ENCODE data around the gene NGEF. TPM values are rescaled to one million over a fixed set of nuclear protein-coding genes. Genes with fewer than 3 reads are reported as not detected.

NGEF gene
- total and polyA plus RNA-seq, 9 of the 15 experiments (the other 6 are each of a cell fraction or from before 2014, with no cell fraction given) = 0.07 to 0.17 (median 0.09) TPM; not detected in 6

DNA sequence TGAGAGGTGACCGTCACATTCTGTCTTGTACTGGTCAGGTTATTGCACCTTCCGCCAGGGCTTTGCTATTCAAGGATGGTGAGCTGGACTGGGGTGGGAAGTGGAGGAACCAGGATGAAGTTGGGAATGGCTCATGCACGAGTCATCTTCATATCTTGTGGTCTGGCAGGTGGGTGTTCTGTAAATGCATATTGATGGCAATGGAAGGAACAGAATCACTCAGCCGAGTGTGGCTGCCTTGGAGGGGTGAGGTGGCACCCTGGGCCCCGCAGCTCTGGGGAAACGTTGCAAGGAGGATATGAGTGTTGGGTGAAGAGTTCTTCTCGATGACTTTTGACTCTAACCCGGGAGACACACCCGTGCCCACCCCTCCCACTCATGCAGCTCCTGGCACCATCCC is 20.6 kb upstream of the NGEF start (continued):
- TF ChIP-seq, protein P1, sequence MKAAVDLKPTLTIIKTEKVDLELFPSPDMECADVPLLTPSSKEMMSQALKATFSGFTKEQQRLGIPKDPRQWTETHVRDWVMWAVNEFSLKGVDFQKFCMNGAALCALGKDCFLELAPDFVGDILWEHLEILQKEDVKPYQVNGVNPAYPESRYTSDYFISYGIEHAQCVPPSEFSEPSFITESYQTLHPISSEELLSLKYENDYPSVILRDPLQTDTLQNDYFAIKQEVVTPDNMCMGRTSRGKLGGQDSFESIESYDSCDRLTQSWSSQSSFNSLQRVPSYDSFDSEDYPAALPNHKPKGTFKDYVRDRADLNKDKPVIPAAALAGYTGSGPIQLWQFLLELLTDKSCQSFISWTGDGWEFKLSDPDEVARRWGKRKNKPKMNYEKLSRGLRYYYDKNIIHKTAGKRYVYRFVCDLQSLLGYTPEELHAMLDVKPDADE (conservative IDR thresholded peaks at IDR 0.05; ENCODE audit: control insufficient read depth, low read depth, low read length) = no peak
- TF ChIP-seq ZNF174 (CRISPR knock-in tag; IDR thresholded peaks at IDR 0.05) (no peak), POLR3G (IDR thresholded peaks at IDR 0.05; ENCODE audit: extremely low read depth, insufficient read length, insufficient replicate concordance) (no peak), ZNF282 (CRISPR knock-in tag; IDR thresholded peaks at IDR 0.05) (no peak), TCFL5 (CRISPR knock-in tag; conservative IDR thresholded peaks at IDR 0.05) (no peak)

DNA sequence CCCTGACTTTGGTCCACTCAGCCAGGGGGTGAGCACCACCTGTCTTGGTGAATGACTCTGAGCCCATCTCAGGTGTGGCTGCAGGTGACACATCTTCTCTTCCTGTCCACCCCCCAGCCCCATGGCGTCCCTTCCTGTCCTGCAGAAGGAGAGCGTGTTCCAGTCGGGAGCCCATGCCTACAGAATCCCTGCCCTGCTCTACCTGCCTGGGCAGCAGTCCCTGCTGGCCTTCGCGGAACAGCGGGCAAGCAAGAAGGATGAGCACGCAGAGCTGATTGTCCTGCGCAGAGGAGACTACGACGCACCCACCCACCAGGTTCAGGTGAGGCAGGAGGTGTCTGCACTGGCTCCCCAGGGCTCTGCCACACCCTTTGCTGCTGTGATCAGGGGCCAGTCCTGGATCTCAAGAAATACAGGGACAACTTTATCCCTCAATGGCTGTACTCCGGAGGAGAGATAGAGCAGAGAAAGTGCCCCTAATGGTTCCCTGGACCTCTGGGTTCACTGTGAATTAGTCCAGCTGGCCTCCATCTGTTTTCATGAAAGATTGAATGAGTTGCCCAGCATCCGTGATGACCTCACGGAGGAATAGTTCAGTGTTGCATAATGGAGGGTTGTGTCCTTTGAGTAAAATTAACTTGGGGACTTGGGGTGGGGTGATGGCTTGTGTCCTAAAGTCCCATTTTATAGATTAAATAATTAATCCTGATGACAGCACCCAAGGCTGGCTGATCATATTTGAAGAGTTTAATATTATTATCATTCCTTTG is 19.7 kb upstream of the NGEF start, which contains the start of gene NEU2:
Gene NEU2, plus strand, starts transcription at position 122 of the 770 bp plus-strand sequence. Its CDS starts 0 bp downstream, at position 122.
- no peaks in the 10 kb centered on the region for H4K20me1 ChIP-seq (replicated peaks; ENCODE audit: control insufficient read depth, insufficient read depth, low read length)
- H3K4me2 ChIP-seq (ENCODE audit: insufficient read depth, low read length) = no peak within 1 kb of the TSS
- CTCF ChIA-PET (ENCODE audit: low intra/inter-chr PET ratio) = no interaction called here
- H2AFZ ChIP-seq (ENCODE audit: low read depth, low read length) = no peak within 1 kb of the TSS
- no peaks in the 10 kb centered on the region for H3K36me3 ChIP-seq (ENCODE audit: control insufficient read depth, insufficient read depth, low read length)
- intact Hi-C loops (cut with micrococcal nuclease) = no loop called here
- FAIRE-seq = no peak
- no peak for DNase-seq (ENCODE audit: extremely low read depth in 1 of 4, low spot score in 3 of 4)
- TF ChIP-seq, protein P2, sequence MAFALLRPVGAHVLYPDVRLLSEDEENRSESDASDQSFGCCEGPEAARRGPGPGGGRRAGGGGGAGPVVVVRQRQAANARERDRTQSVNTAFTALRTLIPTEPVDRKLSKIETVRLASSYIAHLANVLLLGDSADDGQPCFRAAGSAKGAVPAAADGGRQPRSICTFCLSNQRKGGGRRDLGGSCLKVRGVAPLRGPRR (CRISPR knock-in tag; IDR thresholded peaks at IDR 0.05) = no peak
- TF ChIP-seq SUPT5H (IDR thresholded peaks at IDR 0.05) (no peak), NFRKB (IDR thresholded peaks at IDR 0.05; ENCODE audit: low read depth) (no peak), SMARCA4 (IDR thresholded peaks at IDR 0.05) (no peak), E2F3 (CRISPR knock-in tag; IDR thresholded peaks at IDR 0.05) (no peak), NR1H2 (CRISPR knock-in tag; IDR thresholded peaks at IDR 0.05) (no peak), TRIM24 (IDR thresholded peaks at IDR 0.05) (no peak), HDAC3 (IDR thresholded peaks at IDR 0.05; ENCODE audit: borderline replicate concordance, partially characterized antibody) (no peak), ZNF134 (CRISPR knock-in tag; conservative IDR thresholded peaks at IDR 0.05) (no peak), CREB1 (IDR thresholded peaks at IDR 0.05) (no peak), CREB1 (CRISPR knock-in tag; IDR thresholded peaks at IDR 0.05) (no peak), ZC3H11A (IDR thresholded peaks at IDR 0.05; ENCODE audit: low read depth, low read length) (no peak), ZFP30 (CRISPR knock-in tag; IDR thresholded peaks at IDR 0.05; ENCODE audit: borderline replicate concordance) (no peak), IFI16 (CRISPR knock-in tag; IDR thresholded peaks at IDR 0.05) (no peak)
- TF ChIP-seq, protein P3, sequence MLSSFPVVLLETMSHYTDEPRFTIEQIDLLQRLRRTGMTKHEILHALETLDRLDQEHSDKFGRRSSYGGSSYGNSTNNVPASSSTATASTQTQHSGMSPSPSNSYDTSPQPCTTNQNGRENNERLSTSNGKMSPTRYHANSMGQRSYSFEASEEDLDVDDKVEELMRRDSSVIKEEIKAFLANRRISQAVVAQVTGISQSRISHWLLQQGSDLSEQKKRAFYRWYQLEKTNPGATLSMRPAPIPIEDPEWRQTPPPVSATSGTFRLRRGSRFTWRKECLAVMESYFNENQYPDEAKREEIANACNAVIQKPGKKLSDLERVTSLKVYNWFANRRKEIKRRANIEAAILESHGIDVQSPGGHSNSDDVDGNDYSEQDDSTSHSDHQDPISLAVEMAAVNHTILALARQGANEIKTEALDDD (IDR thresholded peaks at IDR 0.05) = no peak
- no peak for ATAC-seq
- in situ Hi-C loops (cut with MboI) = no loop called here
- no peak within 1 kb of the TSS for H3K9ac ChIP-seq (ENCODE audit: insufficient read depth in 1 of 2, low read depth in 2 of 2, low read length in 2 of 2)
- no peak within 1 kb of the TSS for H3K27ac ChIP-seq (ENCODE audit: extremely low read depth, low read depth, low read length)
- peaks cover 0 to 9% of the 10 kb centered on the region in 2 experiments; a peak in 2 of 5 replicates for H3K4me1 ChIP-seq (replicated peaks in 1 of 2; ENCODE audit: control insufficient read depth in 2 of 2, insufficient read depth in 2 of 2, low read length in 2 of 2)
- H3K9me3 ChIP-seq (replicated peaks; ENCODE audit: control insufficient read depth, insufficient read depth, low read depth, low read length) = no peaks in the 10 kb centered on the region; the same call in 1 of the 2 replicates
- H3K27me3 ChIP-seq (ENCODE audit: control insufficient read depth in 2 of 2, insufficient read depth in 2 of 2, low read length in 2 of 2) = peaks cover 3 to 28% of the 10 kb centered on the region in 2 experiments; a peak in 3 of 5 replicates
- H3K79me2 ChIP-seq (ENCODE audit: control insufficient read depth, insufficient read depth, low read length) = no peaks in the 10 kb centered on the region
- H3K9me1 ChIP-seq (ENCODE audit: control insufficient read depth, insufficient read depth, low read length) = no peaks in the 10 kb centered on the region
- POLR2A ChIA-PET = interaction anchor here (0.7 kb wide), 2 partner anchors 9 to 21 kb away, joined by 3 read pairs; no protein-coding TSS in a partner anchor
- 22% methylated on average over 10 of the region's 13 CpGs for WGBS (ENCODE audit: insufficient coverage, low coverage, missing lambda C conversion rate)
- H3K4me3 ChIP-seq = no peak within 1 kb of the TSS
- BruUV-seq (replicated peaks) = no TSS peak

Data from K562 (cell line).